WERI-Rb-1 (cell line): Measurements from ENCODE around the gene IPPK.

Source experiments
- DNase-seq: peaks from one replicate; pipeline ENCODE4 v3.0.0-alpha.2; 2020
- H3K27ac ChIP-seq: fragments of 250-450 bp; sonication (Bioruptor Pico); 2 replicates; pipeline ENCODE4 v1.5.1; 2020; ENCODE audit warnings: mild to moderate bottlenecking, moderate library complexity
- H3K27me3 ChIP-seq: fragments of 250-450 bp; sonication (Bioruptor Pico); 2 replicates; pipeline ENCODE4 v1.5.1; 2021; ENCODE audit warnings: mild to moderate bottlenecking, low read depth, moderate library complexity; ENCODE audit not compliant: insufficient read depth, severe bottlenecking
- H3K36me3 ChIP-seq: fragments of 250-450 bp; sonication (Bioruptor Pico); 2 replicates; pipeline ENCODE4 v1.5.1; 2020; ENCODE audit warnings: mild to moderate bottlenecking, moderate library complexity
- H3K4me3 ChIP-seq: 2 replicates; pipeline ENCODE4 v1.5.1; 2011; ENCODE audit warnings: low read depth, mild to moderate bottlenecking, control low read depth, low read length
- H3K9me3 ChIP-seq: fragments of 250-450 bp; sonication (Bioruptor Pico); 2 replicates; pipeline ENCODE4 v1.5.1; 2021; ENCODE audit warnings: mild to moderate bottlenecking, moderate library complexity; ENCODE audit not compliant: severe bottlenecking
- TF ChIP-seq, protein P1 (sequence below): IDR thresholded peaks from 2 replicates; pipeline ENCODE4 v1.5.1; 2011; ENCODE audit warnings: low read depth, mild to moderate bottlenecking, control low read depth, inconsistent platforms, low read length

IPPK gene

DNA sequence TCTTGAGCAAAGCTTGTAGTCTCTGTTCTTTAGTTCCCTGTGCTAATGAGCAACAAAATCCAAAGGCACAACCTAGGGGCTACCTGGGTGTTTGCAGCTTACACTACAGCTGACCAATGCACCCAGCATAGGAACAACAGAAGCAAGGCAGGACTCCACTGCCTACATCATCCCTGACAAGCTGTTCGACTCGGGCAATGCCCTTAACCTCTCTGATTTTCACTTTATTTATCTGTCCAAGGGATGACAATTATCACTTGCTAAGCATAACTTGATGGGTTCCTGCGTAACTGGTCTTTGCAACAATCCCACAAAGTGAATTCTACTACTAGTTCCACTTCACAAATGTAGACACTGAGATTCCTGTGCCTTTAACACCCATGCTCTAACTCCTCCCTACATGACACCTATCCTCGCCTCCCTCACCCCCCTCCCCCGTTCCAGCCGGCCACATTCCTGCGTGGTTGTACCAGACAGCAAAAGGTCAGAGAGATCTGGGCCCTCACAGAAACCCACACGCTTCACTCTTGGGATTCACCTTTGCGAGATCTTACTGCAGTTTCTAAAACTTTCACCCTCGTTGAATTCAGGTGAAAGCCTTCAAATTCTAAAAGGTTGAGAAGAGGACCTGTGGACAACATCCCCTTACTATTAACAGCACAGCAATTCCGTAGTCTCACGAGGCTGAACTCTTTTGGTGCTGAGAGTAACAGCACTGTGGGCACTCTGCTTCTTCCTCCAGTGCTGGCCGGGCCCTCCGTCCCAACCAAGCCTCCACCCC is 995 bp downstream of the IPPK start:
- Histone ChIP-seq H3K36me3 (peaks cover 6% of the 10 kb centered on the region; the same call in 1 of the 2 replicates), H3K9me3 (no peaks in the 10 kb centered on the region), H3K27ac (no peak overlapping the region; the same call in 1 of the 2 replicates), H3K27me3 (no peaks in the 10 kb centered on the region), H3K4me3 (peak overlapping the region; percentile 55)
- DNase-seq = peak; percentile 30
- TF ChIP-seq, protein P1, sequence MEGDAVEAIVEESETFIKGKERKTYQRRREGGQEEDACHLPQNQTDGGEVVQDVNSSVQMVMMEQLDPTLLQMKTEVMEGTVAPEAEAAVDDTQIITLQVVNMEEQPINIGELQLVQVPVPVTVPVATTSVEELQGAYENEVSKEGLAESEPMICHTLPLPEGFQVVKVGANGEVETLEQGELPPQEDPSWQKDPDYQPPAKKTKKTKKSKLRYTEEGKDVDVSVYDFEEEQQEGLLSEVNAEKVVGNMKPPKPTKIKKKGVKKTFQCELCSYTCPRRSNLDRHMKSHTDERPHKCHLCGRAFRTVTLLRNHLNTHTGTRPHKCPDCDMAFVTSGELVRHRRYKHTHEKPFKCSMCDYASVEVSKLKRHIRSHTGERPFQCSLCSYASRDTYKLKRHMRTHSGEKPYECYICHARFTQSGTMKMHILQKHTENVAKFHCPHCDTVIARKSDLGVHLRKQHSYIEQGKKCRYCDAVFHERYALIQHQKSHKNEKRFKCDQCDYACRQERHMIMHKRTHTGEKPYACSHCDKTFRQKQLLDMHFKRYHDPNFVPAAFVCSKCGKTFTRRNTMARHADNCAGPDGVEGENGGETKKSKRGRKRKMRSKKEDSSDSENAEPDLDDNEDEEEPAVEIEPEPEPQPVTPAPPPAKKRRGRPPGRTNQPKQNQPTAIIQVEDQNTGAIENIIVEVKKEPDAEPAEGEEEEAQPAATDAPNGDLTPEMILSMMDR = no peak

DNA sequence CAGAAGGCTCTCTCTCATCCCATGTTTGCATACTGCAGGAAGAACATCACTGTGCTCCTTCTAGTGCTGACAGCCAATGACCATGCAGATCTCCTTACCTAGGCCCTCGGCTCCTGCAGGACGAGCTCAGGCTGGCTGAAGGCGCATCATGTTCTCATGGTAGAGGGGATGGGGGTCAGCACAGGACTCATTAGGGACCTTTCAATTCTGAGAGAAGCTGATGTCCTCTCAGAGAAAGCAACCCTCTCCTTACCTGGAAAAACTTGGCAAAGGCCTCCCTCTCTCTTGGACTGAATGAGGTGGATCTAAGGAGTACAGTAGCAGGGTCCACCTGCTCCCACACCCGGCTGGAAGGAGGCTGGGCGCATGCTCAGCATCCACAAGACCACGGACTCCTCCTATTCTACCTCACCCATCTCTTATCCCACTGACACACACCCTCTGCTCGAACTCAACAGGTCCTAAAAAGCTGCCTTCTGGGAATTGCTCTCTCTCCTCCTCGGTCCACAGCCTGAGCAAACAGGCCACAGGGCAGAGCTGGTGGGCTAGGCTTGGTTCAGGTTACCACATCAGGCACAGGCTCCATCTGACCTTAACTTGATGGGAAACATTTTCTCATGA is 2.9 kb downstream of the IPPK start:
- no peak for DNase-seq
- TF ChIP-seq, protein P1 = no peak
- Histone ChIP-seq H3K9me3 (no peaks in the 10 kb centered on the region), H3K4me3 (no peak overlapping the region), H3K36me3 (peaks cover 6% of the 10 kb centered on the region; the same call in 1 of the 2 replicates), H3K27ac (no peak overlapping the region), H3K27me3 (no peaks in the 10 kb centered on the region)

DNA sequence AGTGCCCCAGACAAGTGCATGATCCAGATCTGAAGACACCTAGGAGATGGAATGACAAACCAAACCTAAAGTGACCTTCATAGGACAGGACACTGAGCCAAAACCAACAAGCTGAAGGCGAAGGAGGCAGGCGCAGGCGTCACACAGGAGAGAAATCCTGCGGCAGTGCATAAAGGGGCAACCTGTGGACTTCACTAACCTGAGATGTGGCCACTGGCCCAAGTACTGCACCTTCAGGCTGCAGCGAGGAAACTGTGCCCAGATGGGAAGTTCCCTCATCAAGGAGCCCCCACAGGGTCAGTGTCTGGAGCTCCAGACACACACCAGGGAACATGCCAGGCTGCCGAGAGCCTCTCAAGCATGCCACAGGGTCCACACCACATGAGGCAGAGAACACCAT is 3.7 kb downstream of the IPPK start:
- no peak overlapping the region for H3K4me3 ChIP-seq
- DNase-seq = no peak
- H3K36me3 ChIP-seq = peaks cover 6% of the 10 kb centered on the region; the same call in 1 of the 2 replicates
- TF ChIP-seq, protein P1 = no peak
- no peak overlapping the region for H3K27ac ChIP-seq
- no peaks in the 10 kb centered on the region for H3K27me3 ChIP-seq
- no peaks in the 10 kb centered on the region for H3K9me3 ChIP-seq

DNA sequence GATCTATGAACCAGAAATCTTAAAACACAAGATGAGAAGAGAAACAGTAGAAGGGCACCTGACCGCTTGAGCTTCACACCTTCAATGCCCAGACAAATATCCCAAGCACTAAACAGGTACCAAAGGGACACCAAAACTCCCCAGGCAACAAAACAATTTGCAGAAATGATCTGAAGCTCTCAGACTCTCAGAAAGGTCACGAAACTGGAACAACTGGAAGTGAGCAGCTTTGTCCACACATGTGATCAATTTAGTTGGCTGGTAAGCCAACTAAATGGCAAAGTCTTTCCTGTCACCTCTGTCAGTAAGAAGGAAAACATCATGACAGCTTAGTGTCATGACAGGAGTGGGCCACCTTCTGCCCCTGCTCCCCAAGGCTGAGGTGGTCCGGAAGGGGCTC is 4.1 kb downstream of the IPPK start:
- Histone ChIP-seq H3K27ac (no peak overlapping the region), H3K27me3 (no peaks in the 10 kb centered on the region), H3K4me3 (no peak overlapping the region), H3K36me3 (peaks cover 6% of the 10 kb centered on the region; the same call in 1 of the 2 replicates), H3K9me3 (no peaks in the 10 kb centered on the region)
- no peak for DNase-seq
- TF ChIP-seq, protein P1 = no peak

DNA sequence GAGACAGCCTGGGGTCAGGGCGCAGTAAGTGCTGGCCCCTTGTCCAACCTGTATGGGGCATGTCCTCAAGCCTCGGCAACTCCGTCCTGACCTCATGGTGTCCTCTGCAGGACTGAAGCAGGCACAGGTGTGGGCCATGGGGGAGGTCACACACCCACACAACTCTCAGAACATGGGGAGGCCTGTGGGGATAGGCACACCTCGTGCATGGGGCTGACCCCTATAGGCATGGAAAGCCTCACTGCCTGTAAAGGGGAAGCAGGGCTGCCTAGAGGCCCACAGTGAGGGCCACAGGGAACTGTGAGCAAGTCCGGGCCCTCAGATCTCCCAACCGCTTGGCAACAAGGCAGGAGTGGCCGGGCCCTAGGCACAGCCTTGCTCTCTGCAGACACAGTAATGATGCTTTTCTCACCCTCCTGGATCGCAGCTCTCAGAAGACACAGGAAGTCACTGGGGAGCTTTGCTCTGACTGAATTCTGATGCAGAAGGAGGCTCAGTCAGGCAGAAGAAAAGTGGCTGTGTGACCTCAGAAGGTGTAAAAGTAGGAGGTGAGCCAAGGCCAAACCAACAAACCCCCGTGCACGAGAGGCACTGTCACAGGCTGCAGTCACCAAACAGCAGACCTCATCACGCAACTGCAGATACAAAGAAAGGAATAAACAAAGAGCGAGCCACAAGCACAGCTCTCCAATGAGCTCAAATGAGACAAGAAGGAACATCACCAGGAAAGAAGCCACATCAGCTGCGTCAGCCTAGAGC is 5.4 kb downstream of the IPPK start:
- Histone ChIP-seq H3K4me3 (no peak overlapping the region), H3K9me3 (no peaks in the 10 kb centered on the region), H3K27ac (no peak overlapping the region), H3K27me3 (no peaks in the 10 kb centered on the region), H3K36me3 (peaks cover 6% of the 10 kb centered on the region; the same call in 1 of the 2 replicates)
- TF ChIP-seq, protein P1 = no peak
- DNase-seq = no peak
